IMR-90 (cell line): ENCODE data around the gene CLCNKA. TPM values are rescaled to one million over a fixed set of nuclear protein-coding genes. Genes with fewer than 3 reads are reported as not detected.

Experiments used
- ATAC-seq: fragments of 200-7000 bp; cut with Tn5 transposase; 2 replicates; pipeline ENCODE4 v1.9.1; 2020; ENCODE audit warnings: low read depth, mild to moderate bottlenecking, moderate library complexity
- BruUV-seq: library from RNA; stranded (reverse); fragments of 400-500 nt; replicated peaks from 2 replicates; lab custom pipeline; 2021; lab: Mats Ljungman, UMichigan
- CTCF ChIA-PET: fragments of 300-600 bp; formaldehyde crosslinking; extraction: SDS; loops from one replicate; lab custom pipeline; 2021; ENCODE audit warnings: antibody characterized with exemption; lab: Yijun Ruan, JAX
- POLR2A ChIA-PET: fragments of 300-600 bp; sonication (Branson Sonifier 250); formaldehyde crosslinking; loops from one replicate; lab custom pipeline; 2022; ENCODE audit warnings: antibody characterized with exemption; ENCODE audit not compliant: unreplicated experiment; lab: Charles Lee
- DNase-seq: peaks from one replicate; pipeline ENCODE4 v3.0.0; 2013
- H2AFZ ChIP-seq: replicated peaks from 2 replicates; pipeline ENCODE3; 2013; ENCODE audit warnings: low read length, mild to moderate bottlenecking; ENCODE audit not compliant: poor library complexity
- H2AK5ac ChIP-seq: 2 replicates; pipeline ENCODE4 v1.6.1; 2013; ENCODE audit warnings: low read depth, low read length, inconsistent platforms
- H2AK9ac ChIP-seq: replicated peaks from 2 replicates; pipeline ENCODE3; 2013; ENCODE audit warnings: mild to moderate bottlenecking, low read depth, low read length, moderate library complexity; ENCODE audit not compliant: poor library complexity
- H2BK120ac ChIP-seq: 2 replicates; pipeline ENCODE4 v1.6.1; 2013; ENCODE audit warnings: low read depth, low read length, inconsistent platforms
- H2BK15ac ChIP-seq: 3 replicates; pipeline ENCODE4 v1.6.1; 2013; ENCODE audit warnings: low read depth, low read length, inconsistent platforms
- H2BK20ac ChIP-seq: 2 replicates; pipeline ENCODE4 v1.6.1; 2013; ENCODE audit warnings: low read depth, mild to moderate bottlenecking, inconsistent platforms, low read length, moderate library complexity
- H2BK5ac ChIP-seq: 2 replicates; pipeline ENCODE4 v1.6.1; 2013; ENCODE audit warnings: mild to moderate bottlenecking, low read depth, low read length, inconsistent platforms; ENCODE audit not compliant: poor library complexity, severe bottlenecking
- H3K14ac ChIP-seq: replicated peaks from 2 replicates; pipeline ENCODE4 v1.6.1; 2013; ENCODE audit warnings: low read depth, low read length, inconsistent platforms
- H3K18ac ChIP-seq: 2 replicates; pipeline ENCODE4 v1.6.1; 2013; ENCODE audit warnings: low read depth, low read length, control low read depth
- H3K23ac ChIP-seq: 2 replicates; pipeline ENCODE4 v1.6.1; 2013; ENCODE audit warnings: low read depth, low read length, inconsistent platforms
- H3K27ac ChIP-seq: 2 replicates; pipeline ENCODE4 v1.5.1; 2013; ENCODE audit warnings: mild to moderate bottlenecking, control low read depth, low read length; ENCODE audit not compliant: insufficient read depth
- H3K27me3 ChIP-seq: 2 replicates; pipeline ENCODE4 v1.6.1; 2013; ENCODE audit warnings: low read length; ENCODE audit not compliant: control insufficient read depth, insufficient read depth
- H3K36me3 ChIP-seq: 2 replicates; pipeline ENCODE4 v1.6.1; 2013; ENCODE audit warnings: low read length, mixed read lengths; ENCODE audit not compliant: control insufficient read depth, insufficient read depth
- H3K4ac ChIP-seq: 2 replicates; pipeline ENCODE4 v1.6.1; 2013; ENCODE audit warnings: low read depth, low read length, inconsistent platforms
- H3K4me1 ChIP-seq: 2 replicates; pipeline ENCODE4 v1.6.1; 2013; ENCODE audit warnings: low read length, mixed read lengths; ENCODE audit not compliant: control insufficient read depth, insufficient read depth
- H3K4me2 ChIP-seq: 2 replicates; pipeline ENCODE4 v1.6.1; 2013; ENCODE audit warnings: low read depth, mild to moderate bottlenecking, control low read depth, low read length, moderate library complexity
- H3K4me3 ChIP-seq: 2 replicates; pipeline ENCODE4 v1.5.1; 2013; ENCODE audit warnings: low read depth, mild to moderate bottlenecking, control low read depth, low read length, moderate library complexity; ENCODE audit not compliant: insufficient read depth
- H3K56ac ChIP-seq: 2 replicates; pipeline ENCODE4 v1.6.1; 2013; ENCODE audit warnings: low read length, inconsistent platforms; ENCODE audit not compliant: insufficient read depth; ENCODE audit errors: extremely low read depth
- H3K79me1 ChIP-seq, 2 experiments: 2 replicates each; pipeline ENCODE4 v1.6.1; 2013; ENCODE audit warnings: low read length in 2 of 2, inconsistent platforms in 1 of 2, low read depth in 1 of 2
- H3K9ac ChIP-seq: 2 replicates; pipeline ENCODE4 v1.6.1; 2013; ENCODE audit warnings: low read depth, low read length, control low read depth
- H3K9me1 ChIP-seq: 2 replicates; pipeline ENCODE4 v1.6.1; 2013; ENCODE audit warnings: low read length, inconsistent platforms; ENCODE audit not compliant: insufficient read depth
- H3K9me3 ChIP-seq: 2 replicates; pipeline ENCODE4 v1.6.1; 2013; ENCODE audit warnings: low read length; ENCODE audit not compliant: control insufficient read depth, insufficient read depth
- H4K20me1 ChIP-seq: 2 replicates; pipeline ENCODE4 v1.6.1; 2013; ENCODE audit warnings: low read length, inconsistent platforms; ENCODE audit not compliant: insufficient read depth
- H4K5ac ChIP-seq: 2 replicates; pipeline ENCODE4 v1.6.1; 2013; ENCODE audit warnings: mild to moderate bottlenecking, low read depth, low read length, control low read depth
- H4K8ac ChIP-seq, 2 experiments: 2 replicates each; pipeline ENCODE4 v1.6.1; 2013; ENCODE audit warnings: low read depth in 2 of 2, low read length in 2 of 2, control low read depth in 1 of 2, inconsistent platforms in 1 of 2
- H4K91ac ChIP-seq: 2 replicates; pipeline ENCODE4 v1.6.1; 2013; ENCODE audit warnings: low read depth, low read length, inconsistent platforms; ENCODE audit not compliant: insufficient read depth
- CEBPB ChIP-seq: IDR thresholded peaks from 2 replicates; pipeline ENCODE4 v1.6.1; 2012; ENCODE audit warnings: low read depth, low read length, improper control_type of control experiment
- NFE2L2 ChIP-seq: fragments of 150-350 bp; IDR thresholded peaks from 2 replicates; pipeline ENCODE4 v1.6.1; 2016; ENCODE audit warnings: low read depth, mild to moderate bottlenecking, low read length
- WGBS, 2 experiments: methylation state at CpG; one replicate each; pipeline versions ENCODE4 v1.1.5 to v1.1.7; 2013; ENCODE audit warnings: missing lambda C conversion rate in 2 of 2; ENCODE audit not compliant: insufficient read length in 1 of 2; ENCODE audit errors: extremely low coverage in 2 of 2; 5-methylcytosine and 5-hydroxymethylcytosine counted together
- dilution Hi-C: fragments of 300-500 bp; cut with HindIII; formaldehyde crosslinking; loops from one replicate; pipeline ENCODE4 v1.14.3; 2018; ENCODE audit warnings: low sequenced_read_pairs; ENCODE audit not compliant: unreplicated experiment
- in situ Hi-C: fragments of 300-500 bp; cut with MboI; formaldehyde crosslinking; loops from 3 replicates; pipeline ENCODE4 v1.14.3; 2019; ENCODE audit warnings: low sequenced_read_pairs, inconsistent platforms, mixed read lengths
- intact Hi-C: fragments of 100-400 bp; cut with micrococcal nuclease; formaldehyde crosslinking; loops from 2 replicates; pipeline ENCODE4 v1.10.0; 2022
- polyA plus RNA-seq, 3 experiments: library from polyadenylated mRNA; depleted of rRNA; stranded (reverse); fragments of >200 nt; gene quantifications; 2 replicates each; pipeline ENCODE4 v1.2.3, GENCODE V29; 2012; ENCODE audit warnings: low replicate concordance in 1 of 3
- total RNA-seq: library from RNA; depleted of rRNA; stranded (reverse); fragments of >200 nt; gene quantifications from 2 replicates; pipeline ENCODE4 v1.2.3, GENCODE V29; 2012

Gene CLCNKA
- total and polyA plus RNA-seq, 2 of the 4 experiments (the other 2 are of a cell fraction), result 0.05 TPM; not detected in 1

- dilution Hi-C loops (no loop called here), in situ Hi-C loops (no loop called here), intact Hi-C loops (no loop called here)
- DNase-seq (no peak), ATAC-seq (peak; percentile 9; the same call in 1 of the 2 replicates)
- Histone ChIP-seq H4K5ac (peak overlapping the region; percentile 44; the same call in 1 of the 2 replicates), H3K9me3 (no peaks in the 10 kb centered on the region), H4K91ac (peak overlapping the region; percentile 70; the same call in 1 of the 2 replicates), H2BK120ac (peak overlapping the region; percentile 83), H2AK5ac (peak overlapping the region; percentile 95), H3K4me3 (no peak overlapping the region), H3K23ac (peak overlapping the region; percentile 25; the same call in 1 of the 2 replicates), H2AFZ (peak overlapping the region; percentile 6), H2BK5ac (no peak overlapping the region), H3K4me1 (peaks cover 23% of the 10 kb centered on the region), H4K8ac (peak overlapping the region in 1 of 2 experiments; percentile 29; a peak in 2 of 4 replicates), H3K79me1 (no peaks in the 10 kb centered on the region), H2BK15ac (peak overlapping the region; percentile 89; the same call in 2 of the 3 replicates), H3K9ac (no peak overlapping the region), H3K27me3 (no peaks in the 10 kb centered on the region; the same call in 1 of the 2 replicates), H3K18ac (peak overlapping the region; percentile 22), H3K14ac (peak overlapping the region; percentile 33), H3K36me3 (no peaks in the 10 kb centered on the region), H3K56ac (no peak overlapping the region), H2AK9ac (peak overlapping the region; percentile 80), H3K27ac (no peak overlapping the region), H3K9me1 (peaks cover 3% of the 10 kb centered on the region), H4K20me1 (no peaks in the 10 kb centered on the region), H2BK20ac (no peak overlapping the region), H3K4ac (peak overlapping the region; percentile 66), H3K4me2 (no peak overlapping the region)
- POLR2A ChIA-PET, result no interaction called here
- WGBS, 2 experiments, result 85% methylated on average over 4 of the region's 23 CpGs; no CpG with 5 or more reads in 1 of the 2 experiments
- BruUV-seq, result no TSS peak
- CTCF ChIA-PET, result interaction anchor here (0.6 kb wide), 1 partner anchor 277 kb away, joined by 3 read pairs; no protein-coding TSS in a partner anchor
- TF ChIP-seq CEBPB (peak; percentile 41), NFE2L2 (no peak)
Observed at GRCh38 chr1:16018749-16019643, 2.8 kb upstream of the CLCNKA start.
